Muscle layer of duodenum (tissue), 2 donors: ENCODE measurements around the gene SLC10A4.

Experiments
- H3K27ac ChIP-seq: one replicate; pipeline ENCODE4 v1.7.0; 2013; ENCODE audit warnings: mild to moderate bottlenecking, low read length
- H3K27me3 ChIP-seq: one replicate; pipeline ENCODE4 v1.7.0; 2013; ENCODE audit warnings: low read depth, mild to moderate bottlenecking, control low read depth, low read length
- H3K36me3 ChIP-seq, 2 donors: one replicate each; pipeline ENCODE4 v1.7.0; 2013; ENCODE audit warnings: low read length in 2 of 2, control low read depth in 1 of 2, mild to moderate bottlenecking in 1 of 2; ENCODE audit not compliant: insufficient read depth in 2 of 2, control insufficient read depth in 1 of 2
- H3K4me1 ChIP-seq, 2 donors: one replicate each; pipeline ENCODE4 v1.7.0; 2013; ENCODE audit warnings: low read length in 2 of 2, mild to moderate bottlenecking in 2 of 2, control low read depth in 1 of 2, moderate library complexity in 1 of 2; ENCODE audit not compliant: insufficient read depth in 2 of 2, control insufficient read depth in 1 of 2
- H3K4me3 ChIP-seq, 2 donors: one replicate each; pipeline ENCODE4 v1.7.0; 2013; ENCODE audit warnings: low read length in 2 of 2, low read depth in 1 of 2, mild to moderate bottlenecking in 1 of 2
- H3K9me3 ChIP-seq, 2 donors: one replicate each; pipeline ENCODE4 v1.7.0; 2013; ENCODE audit warnings: low read length in 2 of 2, control low read depth in 1 of 2, mild to moderate bottlenecking in 1 of 2; ENCODE audit not compliant: control insufficient read depth in 1 of 2
- donor health status: healthy.

SLC10A4 gene

GRCh38 chr4:48462363-48462762 lies 20.8 kb upstream of the SLC10A4 start:
- Histone ChIP-seq H3K4me3 (no peak overlapping the region), H3K27ac (no peak overlapping the region), H3K4me1 (no peaks in the 10 kb centered on the region), H3K27me3 (no peaks in the 10 kb centered on the region), H3K9me3 (no peaks in the 10 kb centered on the region), H3K36me3 (no peaks in the 10 kb centered on the region)

GRCh38 chr4:48467442-48467841 lies 15.7 kb upstream of the SLC10A4 start:
- Histone ChIP-seq H3K4me1 (no peaks in the 10 kb centered on the region), H3K27ac (no peak overlapping the region), H3K9me3 (no peaks in the 10 kb centered on the region)

GRCh38 chr4:48467891-48468290 lies 15.3 kb upstream of the SLC10A4 start:
- Histone ChIP-seq H3K9me3 (no peaks in the 10 kb centered on the region), H3K4me1 (no peaks in the 10 kb centered on the region), H3K36me3 (no peaks in the 10 kb centered on the region), H3K27ac (no peak overlapping the region), H3K27me3 (no peaks in the 10 kb centered on the region), H3K4me3 (no peak overlapping the region)

More at GRCh38 chr4:48467442-48467841, 15.7 kb upstream of the SLC10A4 start:
- no peaks in the 10 kb centered on the region for H3K27me3 ChIP-seq
- no peaks in the 10 kb centered on the region for H3K36me3 ChIP-seq
- H3K4me3 ChIP-seq = no peak overlapping the region

GRCh38 chr4:48470137-48470536 lies 13.0 kb upstream of the SLC10A4 start:
- Histone ChIP-seq H3K27ac (no peak overlapping the region), H3K27me3 (no peaks in the 10 kb centered on the region), H3K4me1 (no peaks in the 10 kb centered on the region), H3K4me3 (no peak overlapping the region), H3K36me3 (no peaks in the 10 kb centered on the region), H3K9me3 (no peaks in the 10 kb centered on the region)

GRCh38 chr4:48470570-48470969 lies 12.6 kb upstream of the SLC10A4 start:
- no peaks in the 10 kb centered on the region for H3K4me1 ChIP-seq
- H3K36me3 ChIP-seq = no peaks in the 10 kb centered on the region
- H3K4me3 ChIP-seq = no peak overlapping the region

GRCh38 chr4:48472794-48473193 lies 10.3 kb upstream of the SLC10A4 start:
- H3K9me3 ChIP-seq = no peaks in the 10 kb centered on the region
- H3K27ac ChIP-seq = no peak overlapping the region
- H3K27me3 ChIP-seq = no peaks in the 10 kb centered on the region
- H3K36me3 ChIP-seq = no peaks in the 10 kb centered on the region
- H3K4me1 ChIP-seq = no peaks in the 10 kb centered on the region
- no peak overlapping the region for H3K4me3 ChIP-seq

More at GRCh38 chr4:48470570-48470969, 12.6 kb upstream of the SLC10A4 start:
- no peaks in the 10 kb centered on the region for H3K9me3 ChIP-seq
- no peak overlapping the region for H3K27ac ChIP-seq
- no peaks in the 10 kb centered on the region for H3K27me3 ChIP-seq

GRCh38 chr4:48475770-48476169 lies 7.4 kb upstream of the SLC10A4 start:
- Histone ChIP-seq H3K27me3 (no peaks in the 10 kb centered on the region), H3K4me3 (no peak overlapping the region), H3K27ac (no peak overlapping the region), H3K9me3 (no peaks in the 10 kb centered on the region), H3K36me3 (no peaks in the 10 kb centered on the region), H3K4me1 (no peaks in the 10 kb centered on the region)

GRCh38 chr4:48478273-48478672 lies 4.9 kb upstream of the SLC10A4 start:
- H3K36me3 ChIP-seq = no peaks in the 10 kb centered on the region
- no peaks in the 10 kb centered on the region for H3K4me1 ChIP-seq
- H3K27ac ChIP-seq = no peak overlapping the region
- no peaks in the 10 kb centered on the region for H3K9me3 ChIP-seq
- H3K27me3 ChIP-seq = peaks cover 16% of the 10 kb centered on the region
- no peak overlapping the region for H3K4me3 ChIP-seq

GRCh38 chr4:48481581-48481980 lies 1.6 kb upstream of the SLC10A4 start:
- peaks cover 38% of the 10 kb centered on the region for H3K27me3 ChIP-seq
- H3K9me3 ChIP-seq = no peaks in the 10 kb centered on the region
- H3K4me3 ChIP-seq = no peak overlapping the region
- H3K27ac ChIP-seq = no peak overlapping the region
- H3K36me3 ChIP-seq = no peaks in the 10 kb centered on the region
- no peaks in the 10 kb centered on the region for H3K4me1 ChIP-seq

- no peaks in the 10 kb centered on the region for H3K9me3 ChIP-seq
- H3K36me3 ChIP-seq = no peaks in the 10 kb centered on the region
- H3K27me3 ChIP-seq = peaks cover 58% of the 10 kb centered on the region
- no peak overlapping the region for H3K27ac ChIP-seq
- H3K4me1 ChIP-seq = no peaks in the 10 kb centered on the region
- H3K4me3 ChIP-seq = peak overlapping the region in 1 of 2 donors; percentile 41
Measured at GRCh38 chr4:48483777-48484493, 792 bp downstream of the SLC10A4 start.

GRCh38 chr4:48484494-48485168 lies 1.5 kb downstream of the SLC10A4 start:
- peaks cover 65% of the 10 kb centered on the region for H3K27me3 ChIP-seq
- no peaks in the 10 kb centered on the region for H3K36me3 ChIP-seq
- H3K4me3 ChIP-seq = no peak overlapping the region
- H3K27ac ChIP-seq = no peak overlapping the region
- peaks cover 0 to 1% of the 10 kb centered on the region in 2 donors for H3K4me1 ChIP-seq
- H3K9me3 ChIP-seq = no peaks in the 10 kb centered on the region
